SK-MEL-5 (cell line): ENCODE measurements around the gene EPN1. TPM values are rescaled to one million over a fixed set of nuclear protein-coding genes. Genes with fewer than 3 reads are reported as not detected.

ENCODE experiments used
- DNase-seq: peaks from one replicate; pipeline ENCODE4 v3.0.0-alpha.2; 2016; ENCODE audit warnings: low read depth, low spot score
- in situ Hi-C: cut with HindIII; loops from 2 replicates; pipeline ENCODE4 v1.10.0; 2016; ENCODE audit warnings: low sequenced_read_pairs, high pct_unique_total_duplicates, low pct_unique_long_range_greater_than_20kb
- total RNA-seq: library from RNA; depleted of rRNA; stranded (reverse); fragments of >200 nt; shearing (Covaris generic); gene quantifications from 2 replicates; pipeline ENCODE4 v1.2.3, GENCODE V29; 2014

Gene EPN1
- total RNA-seq, 1 experiment from 2014 or later = 25.3 TPM

- in situ Hi-C loops = no loop called here
- DNase-seq = no peak
These were observed 19.4 kb upstream of the EPN1 start for GRCh38 chr19:55655648-55656040.

GRCh38 chr19:55656552-55656951, 18.5 kb upstream of the EPN1 start:
- DNase-seq = no peak
- in situ Hi-C loops = no loop called here

GRCh38 chr19:55656988-55657747, 17.9 kb upstream of the EPN1 start:
- no peak for DNase-seq
- in situ Hi-C loops = no loop called here

- in situ Hi-C loops = no loop called here
- DNase-seq = no peak
These were observed 16.1 kb upstream of the EPN1 start for GRCh38 chr19:55658846-55659459.

GRCh38 chr19:55659822-55660221, 15.2 kb upstream of the EPN1 start:
- in situ Hi-C loops = no loop called here
- DNase-seq = no peak

GRCh38 chr19:55660404-55660803, 14.6 kb upstream of the EPN1 start:
- no peak for DNase-seq
- in situ Hi-C loops = no loop called here

- in situ Hi-C loops = no loop called here
- DNase-seq = no peak
These were observed 14.0 kb upstream of the EPN1 start for GRCh38 chr19:55660991-55661390.

GRCh38 chr19:55661826-55662225, 13.2 kb upstream of the EPN1 start:
- in situ Hi-C loops = no loop called here

GRCh38 chr19:55663846-55664536, 11.0 kb upstream of the EPN1 start:
- no peak for DNase-seq
- in situ Hi-C loops = no loop called here

More at GRCh38 chr19:55661826-55662225, 13.2 kb upstream of the EPN1 start:
- no peak for DNase-seq

- DNase-seq = no peak
- in situ Hi-C loops = no loop called here
These were observed 8.6 kb upstream of the EPN1 start for GRCh38 chr19:55666343-55667005.

GRCh38 chr19:55667006-55667381, 8.0 kb upstream of the EPN1 start:
- in situ Hi-C loops = no loop called here
- DNase-seq = no peak

GRCh38 chr19:55667511-55667910, 7.5 kb upstream of the EPN1 start:
- DNase-seq = no peak
- in situ Hi-C loops = no loop called here

GRCh38 chr19:55667958-55668357, 7.1 kb upstream of the EPN1 start:
- in situ Hi-C loops = no loop called here
- no peak for DNase-seq

- no peak for DNase-seq
- in situ Hi-C loops = no loop called here
These were observed 6.2 kb upstream of the EPN1 start for GRCh38 chr19:55668603-55669348.

- DNase-seq = no peak
These were observed 5.4 kb upstream of the EPN1 start for GRCh38 chr19:55669418-55670279.

GRCh38 chr19:55670280-55671053, 4.6 kb upstream of the EPN1 start:
- DNase-seq = no peak
- in situ Hi-C loops = no loop called here

More at GRCh38 chr19:55669418-55670279, 5.4 kb upstream of the EPN1 start:
- in situ Hi-C loops = no loop called here
